IMR-90 (cell line): Measurements from ENCODE around the gene NUP210. TPM values are rescaled to one million over a fixed set of nuclear protein-coding genes. Genes with fewer than 3 reads are reported as not detected.

ENCODE experiments used
- ATAC-seq: fragments of 200-7000 bp; cut with Tn5 transposase; 2 replicates; pipeline ENCODE4 v1.9.1; 2020; ENCODE audit warnings: low read depth, mild to moderate bottlenecking, moderate library complexity
- BruUV-seq: library from RNA; stranded (reverse); fragments of 400-500 nt; replicated peaks from 2 replicates; lab custom pipeline; 2021; lab: Mats Ljungman, UMichigan
- CTCF ChIA-PET: fragments of 300-600 bp; formaldehyde crosslinking; extraction: SDS; loops from one replicate; lab custom pipeline; 2021; ENCODE audit warnings: antibody characterized with exemption; lab: Yijun Ruan, JAX
- POLR2A ChIA-PET: fragments of 300-600 bp; sonication (Branson Sonifier 250); formaldehyde crosslinking; loops from one replicate; lab custom pipeline; 2022; ENCODE audit warnings: antibody characterized with exemption; ENCODE audit not compliant: unreplicated experiment; lab: Charles Lee
- DNase-seq: peaks from one replicate; pipeline ENCODE4 v3.0.0; 2013
- H2AFZ ChIP-seq: replicated peaks from 2 replicates; pipeline ENCODE3; 2013; ENCODE audit warnings: low read length, mild to moderate bottlenecking; ENCODE audit not compliant: poor library complexity
- H2AK5ac ChIP-seq: 2 replicates; pipeline ENCODE4 v1.6.1; 2013; ENCODE audit warnings: low read depth, low read length, inconsistent platforms
- H2AK9ac ChIP-seq: replicated peaks from 2 replicates; pipeline ENCODE3; 2013; ENCODE audit warnings: mild to moderate bottlenecking, low read depth, low read length, moderate library complexity; ENCODE audit not compliant: poor library complexity
- H2BK120ac ChIP-seq: 2 replicates; pipeline ENCODE4 v1.6.1; 2013; ENCODE audit warnings: low read depth, low read length, inconsistent platforms
- H2BK15ac ChIP-seq: 3 replicates; pipeline ENCODE4 v1.6.1; 2013; ENCODE audit warnings: low read depth, low read length, inconsistent platforms
- H2BK20ac ChIP-seq: 2 replicates; pipeline ENCODE4 v1.6.1; 2013; ENCODE audit warnings: low read depth, mild to moderate bottlenecking, inconsistent platforms, low read length, moderate library complexity
- H2BK5ac ChIP-seq: 2 replicates; pipeline ENCODE4 v1.6.1; 2013; ENCODE audit warnings: mild to moderate bottlenecking, low read depth, low read length, inconsistent platforms; ENCODE audit not compliant: poor library complexity, severe bottlenecking
- H3K14ac ChIP-seq: replicated peaks from 2 replicates; pipeline ENCODE4 v1.6.1; 2013; ENCODE audit warnings: low read depth, low read length, inconsistent platforms
- H3K18ac ChIP-seq: 2 replicates; pipeline ENCODE4 v1.6.1; 2013; ENCODE audit warnings: low read depth, low read length, control low read depth
- H3K23ac ChIP-seq: 2 replicates; pipeline ENCODE4 v1.6.1; 2013; ENCODE audit warnings: low read depth, low read length, inconsistent platforms
- H3K27ac ChIP-seq: 2 replicates; pipeline ENCODE4 v1.5.1; 2013; ENCODE audit warnings: mild to moderate bottlenecking, control low read depth, low read length; ENCODE audit not compliant: insufficient read depth
- H3K27me3 ChIP-seq: 2 replicates; pipeline ENCODE4 v1.6.1; 2013; ENCODE audit warnings: low read length; ENCODE audit not compliant: control insufficient read depth, insufficient read depth
- H3K36me3 ChIP-seq: 2 replicates; pipeline ENCODE4 v1.6.1; 2013; ENCODE audit warnings: low read length, mixed read lengths; ENCODE audit not compliant: control insufficient read depth, insufficient read depth
- H3K4ac ChIP-seq: 2 replicates; pipeline ENCODE4 v1.6.1; 2013; ENCODE audit warnings: low read depth, low read length, inconsistent platforms
- H3K4me1 ChIP-seq: 2 replicates; pipeline ENCODE4 v1.6.1; 2013; ENCODE audit warnings: low read length, mixed read lengths; ENCODE audit not compliant: control insufficient read depth, insufficient read depth
- H3K4me2 ChIP-seq: 2 replicates; pipeline ENCODE4 v1.6.1; 2013; ENCODE audit warnings: low read depth, mild to moderate bottlenecking, control low read depth, low read length, moderate library complexity
- H3K4me3 ChIP-seq: 2 replicates; pipeline ENCODE4 v1.5.1; 2013; ENCODE audit warnings: low read depth, mild to moderate bottlenecking, control low read depth, low read length, moderate library complexity; ENCODE audit not compliant: insufficient read depth
- H3K56ac ChIP-seq: 2 replicates; pipeline ENCODE4 v1.6.1; 2013; ENCODE audit warnings: low read length, inconsistent platforms; ENCODE audit not compliant: insufficient read depth; ENCODE audit errors: extremely low read depth
- H3K79me1 ChIP-seq, 2 experiments: 2 replicates each; pipeline ENCODE4 v1.6.1; 2013; ENCODE audit warnings: low read length in 2 of 2, inconsistent platforms in 1 of 2, low read depth in 1 of 2
- H3K9ac ChIP-seq: 2 replicates; pipeline ENCODE4 v1.6.1; 2013; ENCODE audit warnings: low read depth, low read length, control low read depth
- H3K9me1 ChIP-seq: 2 replicates; pipeline ENCODE4 v1.6.1; 2013; ENCODE audit warnings: low read length, inconsistent platforms; ENCODE audit not compliant: insufficient read depth
- H3K9me3 ChIP-seq: 2 replicates; pipeline ENCODE4 v1.6.1; 2013; ENCODE audit warnings: low read length; ENCODE audit not compliant: control insufficient read depth, insufficient read depth
- H4K20me1 ChIP-seq: 2 replicates; pipeline ENCODE4 v1.6.1; 2013; ENCODE audit warnings: low read length, inconsistent platforms; ENCODE audit not compliant: insufficient read depth
- H4K5ac ChIP-seq: 2 replicates; pipeline ENCODE4 v1.6.1; 2013; ENCODE audit warnings: mild to moderate bottlenecking, low read depth, low read length, control low read depth
- H4K8ac ChIP-seq, 2 experiments: 2 replicates each; pipeline ENCODE4 v1.6.1; 2013; ENCODE audit warnings: low read depth in 2 of 2, low read length in 2 of 2, control low read depth in 1 of 2, inconsistent platforms in 1 of 2
- H4K91ac ChIP-seq: 2 replicates; pipeline ENCODE4 v1.6.1; 2013; ENCODE audit warnings: low read depth, low read length, inconsistent platforms; ENCODE audit not compliant: insufficient read depth
- BHLHE40 ChIP-seq: fragments of 150-350 bp; IDR thresholded peaks from 2 replicates; pipeline ENCODE4 v1.6.1; 2016; ENCODE audit warnings: mild to moderate bottlenecking, low read depth, low read length
- CEBPB ChIP-seq: IDR thresholded peaks from 2 replicates; pipeline ENCODE4 v1.6.1; 2012; ENCODE audit warnings: low read depth, low read length, improper control_type of control experiment
- CHD1 ChIP-seq: IDR thresholded peaks from 2 replicates; pipeline ENCODE4 v1.6.1; 2012; ENCODE audit warnings: low read depth, low read length, improper control_type of control experiment
- FOS ChIP-seq: fragments of 150-350 bp; IDR thresholded peaks from 2 replicates; pipeline ENCODE4 v1.6.1; 2016; ENCODE audit warnings: low read depth, low read length
- MAFK ChIP-seq: IDR thresholded peaks from 2 replicates; pipeline ENCODE4 v1.6.1; 2012; ENCODE audit warnings: low read depth, low read length, improper control_type of control experiment
- MAZ ChIP-seq: IDR thresholded peaks from 2 replicates; pipeline ENCODE4 v1.6.1; 2012; ENCODE audit warnings: low read depth, mild to moderate bottlenecking, low read length, improper control_type of control experiment, moderate library complexity, borderline replicate concordance
- MXI1 ChIP-seq: IDR thresholded peaks from 2 replicates; pipeline ENCODE4 v1.6.1; 2012; ENCODE audit warnings: low read depth, mild to moderate bottlenecking, low read length, moderate library complexity, borderline replicate concordance
- NFE2L2 ChIP-seq: fragments of 150-350 bp; IDR thresholded peaks from 2 replicates; pipeline ENCODE4 v1.6.1; 2016; ENCODE audit warnings: low read depth, mild to moderate bottlenecking, low read length
- POLR2A ChIP-seq: IDR thresholded peaks from 2 replicates; pipeline ENCODE4 v1.6.1; 2012; ENCODE audit warnings: mild to moderate bottlenecking, low read depth, low read length
- RAD21 ChIP-seq: IDR thresholded peaks from 2 replicates; pipeline ENCODE4 v1.6.1; 2012; ENCODE audit warnings: low read length, improper control_type of control experiment
- RCOR1 ChIP-seq: IDR thresholded peaks from 2 replicates; pipeline ENCODE4 v1.6.1; 2012; ENCODE audit warnings: mild to moderate bottlenecking, low read length, improper control_type of control experiment; ENCODE audit not compliant: insufficient replicate concordance
- RFX5 ChIP-seq: IDR thresholded peaks from 2 replicates; pipeline ENCODE4 v1.8.0; 2012; ENCODE audit warnings: low read depth, mild to moderate bottlenecking, low read length, moderate library complexity
- SMC3 ChIP-seq: fragments of 150-350 bp; IDR thresholded peaks from 2 replicates; pipeline ENCODE4 v1.6.1; 2016; ENCODE audit warnings: low read depth, mild to moderate bottlenecking, antibody characterized with exemption, low read length, moderate library complexity
- WGBS, 2 experiments: methylation state at CpG; one replicate each; pipeline versions ENCODE4 v1.1.5 to v1.1.7; 2013; ENCODE audit warnings: missing lambda C conversion rate in 2 of 2; ENCODE audit not compliant: insufficient read length in 1 of 2; ENCODE audit errors: extremely low coverage in 2 of 2; 5-methylcytosine and 5-hydroxymethylcytosine counted together
- dilution Hi-C: fragments of 300-500 bp; cut with HindIII; formaldehyde crosslinking; loops from one replicate; pipeline ENCODE4 v1.14.3; 2018; ENCODE audit warnings: low sequenced_read_pairs; ENCODE audit not compliant: unreplicated experiment
- in situ Hi-C: fragments of 300-500 bp; cut with MboI; formaldehyde crosslinking; loops from 3 replicates; pipeline ENCODE4 v1.14.3; 2019; ENCODE audit warnings: low sequenced_read_pairs, inconsistent platforms, mixed read lengths
- intact Hi-C: fragments of 100-400 bp; cut with micrococcal nuclease; formaldehyde crosslinking; loops from 2 replicates; pipeline ENCODE4 v1.10.0; 2022
- polyA plus RNA-seq, 3 experiments: library from polyadenylated mRNA; depleted of rRNA; stranded (reverse); fragments of >200 nt; gene quantifications; 2 replicates each; pipeline ENCODE4 v1.2.3, GENCODE V29; 2012; ENCODE audit warnings: low replicate concordance in 1 of 3
- total RNA-seq: library from RNA; depleted of rRNA; stranded (reverse); fragments of >200 nt; gene quantifications from 2 replicates; pipeline ENCODE4 v1.2.3, GENCODE V29; 2012
- TF ChIP-seq, protein P1 (sequence below): fragments of 150-350 bp; IDR thresholded peaks from 2 replicates; pipeline ENCODE4 v1.6.1; 2016; ENCODE audit warnings: low read depth, mild to moderate bottlenecking, low read length, moderate library complexity, borderline replicate concordance
- TF ChIP-seq, protein P2 (sequence below): conservative IDR thresholded peaks from 2 replicates; pipeline ENCODE4 v1.5.1; 2012; ENCODE audit warnings: mild to moderate bottlenecking, low read depth, low read length, improper control_type of control experiment
- TF ChIP-seq, protein P3 (sequence below): fragments of 150-350 bp; IDR thresholded peaks from 2 replicates; pipeline ENCODE4 v1.6.1; 2017; ENCODE audit warnings: mild to moderate bottlenecking, antibody characterized with exemption, low read length, low read depth

NUP210 gene
- total and polyA plus RNA-seq, 2 of the 4 experiments (the other 2 are of a cell fraction): under 0.01 to 0.03 TPM

DNA sequence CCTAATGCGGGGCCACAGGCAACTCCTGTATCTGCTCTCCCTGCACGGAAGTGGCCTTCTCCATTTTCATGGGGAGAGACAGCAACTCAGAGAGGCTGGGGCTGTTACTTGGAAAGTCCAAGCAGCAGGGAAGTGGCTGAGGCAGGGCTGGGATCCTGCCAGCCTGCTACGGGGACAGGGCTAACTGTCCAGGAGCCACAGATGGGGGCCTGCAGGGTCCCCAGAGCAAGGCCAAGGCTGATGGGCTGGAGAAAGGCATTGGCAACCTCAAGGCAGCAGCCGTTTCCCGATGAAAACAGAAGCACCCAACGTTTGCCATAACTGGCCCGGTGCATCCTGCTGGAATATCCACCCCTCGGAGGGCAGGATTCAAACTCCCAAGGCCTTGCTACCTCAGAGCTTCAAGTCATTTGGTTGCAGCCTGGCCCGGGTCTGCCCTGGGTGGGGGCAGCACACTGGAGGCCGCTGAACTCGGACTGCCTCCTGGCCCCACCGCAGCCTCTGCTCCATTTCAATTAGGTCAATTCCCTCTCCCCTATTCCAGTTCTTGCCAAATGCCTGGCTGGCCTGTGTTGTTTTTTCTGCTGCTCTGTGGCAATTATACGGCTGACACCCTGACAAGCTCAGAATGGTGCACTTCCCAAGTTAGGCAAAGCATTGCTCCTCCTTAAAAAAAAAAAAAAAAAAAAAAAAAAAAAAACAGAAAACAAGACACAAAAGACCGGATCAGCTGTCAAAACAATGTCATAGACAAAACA lies 143.5 kb downstream of the NUP210 start:
- Histone ChIP-seq H4K20me1 (no peaks in the 10 kb centered on the region), H2BK15ac (no peak overlapping the region), H3K56ac (no peak overlapping the region), H2AK9ac (no peak overlapping the region), H3K79me1 (no peaks in the 10 kb centered on the region), H3K14ac (no peak overlapping the region), H3K27me3 (peaks cover 62% of the 10 kb centered on the region), H2AK5ac (no peak overlapping the region), H4K8ac (no peak overlapping the region), H2BK20ac (no peak overlapping the region), H3K9me3 (no peaks in the 10 kb centered on the region), H2BK5ac (no peak overlapping the region), H3K4me3 (no peak overlapping the region), H3K18ac (no peak overlapping the region), H4K91ac (no peak overlapping the region), H3K4me1 (no peaks in the 10 kb centered on the region), H3K27ac (no peak overlapping the region), H3K4me2 (no peak overlapping the region), H3K4ac (no peak overlapping the region), H3K9me1 (no peaks in the 10 kb centered on the region), H3K36me3 (no peaks in the 10 kb centered on the region), H2BK120ac (no peak overlapping the region), H3K9ac (no peak overlapping the region), H2AFZ (no peak overlapping the region), H4K5ac (no peak overlapping the region), H3K23ac (no peak overlapping the region)
- intact Hi-C loops (no loop called here), dilution Hi-C loops (no loop called here), in situ Hi-C loops (no loop called here)
- ATAC-seq (no peak), DNase-seq (no peak)
- POLR2A ChIA-PET: no interaction called here
- no TSS peak for BruUV-seq
- TF ChIP-seq RFX5: no peak
- TF ChIP-seq RCOR1: no peak
- no peak for TF ChIP-seq POLR2A
- TF ChIP-seq MXI1: no peak
- TF ChIP-seq CEBPB: no peak
- TF ChIP-seq, protein P1, sequence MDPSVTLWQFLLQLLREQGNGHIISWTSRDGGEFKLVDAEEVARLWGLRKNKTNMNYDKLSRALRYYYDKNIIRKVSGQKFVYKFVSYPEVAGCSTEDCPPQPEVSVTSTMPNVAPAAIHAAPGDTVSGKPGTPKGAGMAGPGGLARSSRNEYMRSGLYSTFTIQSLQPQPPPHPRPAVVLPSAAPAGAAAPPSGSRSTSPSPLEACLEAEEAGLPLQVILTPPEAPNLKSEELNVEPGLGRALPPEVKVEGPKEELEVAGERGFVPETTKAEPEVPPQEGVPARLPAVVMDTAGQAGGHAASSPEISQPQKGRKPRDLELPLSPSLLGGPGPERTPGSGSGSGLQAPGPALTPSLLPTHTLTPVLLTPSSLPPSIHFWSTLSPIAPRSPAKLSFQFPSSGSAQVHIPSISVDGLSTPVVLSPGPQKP: no peak
- no peak for TF ChIP-seq SMC3
- TF ChIP-seq, protein P2, sequence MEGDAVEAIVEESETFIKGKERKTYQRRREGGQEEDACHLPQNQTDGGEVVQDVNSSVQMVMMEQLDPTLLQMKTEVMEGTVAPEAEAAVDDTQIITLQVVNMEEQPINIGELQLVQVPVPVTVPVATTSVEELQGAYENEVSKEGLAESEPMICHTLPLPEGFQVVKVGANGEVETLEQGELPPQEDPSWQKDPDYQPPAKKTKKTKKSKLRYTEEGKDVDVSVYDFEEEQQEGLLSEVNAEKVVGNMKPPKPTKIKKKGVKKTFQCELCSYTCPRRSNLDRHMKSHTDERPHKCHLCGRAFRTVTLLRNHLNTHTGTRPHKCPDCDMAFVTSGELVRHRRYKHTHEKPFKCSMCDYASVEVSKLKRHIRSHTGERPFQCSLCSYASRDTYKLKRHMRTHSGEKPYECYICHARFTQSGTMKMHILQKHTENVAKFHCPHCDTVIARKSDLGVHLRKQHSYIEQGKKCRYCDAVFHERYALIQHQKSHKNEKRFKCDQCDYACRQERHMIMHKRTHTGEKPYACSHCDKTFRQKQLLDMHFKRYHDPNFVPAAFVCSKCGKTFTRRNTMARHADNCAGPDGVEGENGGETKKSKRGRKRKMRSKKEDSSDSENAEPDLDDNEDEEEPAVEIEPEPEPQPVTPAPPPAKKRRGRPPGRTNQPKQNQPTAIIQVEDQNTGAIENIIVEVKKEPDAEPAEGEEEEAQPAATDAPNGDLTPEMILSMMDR: no peak
- TF ChIP-seq MAFK: no peak
- no peak for TF ChIP-seq FOS
- TF ChIP-seq CHD1: no peak
- no peak for TF ChIP-seq MAZ
- TF ChIP-seq RAD21: no peak
- TF ChIP-seq, protein P3, sequence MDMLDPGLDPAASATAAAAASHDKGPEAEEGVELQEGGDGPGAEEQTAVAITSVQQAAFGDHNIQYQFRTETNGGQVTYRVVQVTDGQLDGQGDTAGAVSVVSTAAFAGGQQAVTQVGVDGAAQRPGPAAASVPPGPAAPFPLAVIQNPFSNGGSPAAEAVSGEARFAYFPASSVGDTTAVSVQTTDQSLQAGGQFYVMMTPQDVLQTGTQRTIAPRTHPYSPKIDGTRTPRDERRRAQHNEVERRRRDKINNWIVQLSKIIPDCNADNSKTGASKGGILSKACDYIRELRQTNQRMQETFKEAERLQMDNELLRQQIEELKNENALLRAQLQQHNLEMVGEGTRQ: no peak
- no peak for TF ChIP-seq BHLHE40
- TF ChIP-seq NFE2L2: no peak
- CTCF ChIA-PET: no interaction called here
- whole genome bisulfite sequencing, 2 experiments: 18% methylated on average over 2 of the region's 14 CpGs; no CpG with 5 or more reads in 1 of the 2 experiments
